Kidney (tissue), 14 donors: ENCODE results near the gene FOXN3. TPM values are rescaled to one million over a fixed set of nuclear protein-coding genes. Genes with fewer than 3 reads are reported as not detected.
A peak's percentile ranks its signal among the peaks of the same experiment; 100 is the strongest.

Experiments
- DNase-seq, 5 donors: peaks; one replicate each; pipeline ENCODE4 v3.0.0-alpha.2; 2013 to 2020
- FAIRE-seq: peaks from 2 replicates; lab custom pipeline; 2012; peaks lifted over from hg19 to GRCh38; lab: Jason Lieb, UNC
- H3K27ac ChIP-seq, 2 donors: one replicate each; pipeline ENCODE4 v1.7.0; 2013; ENCODE audit warnings: low read depth in 2 of 2, low read length in 2 of 2, inconsistent platforms in 1 of 2
- H3K27me3 ChIP-seq: one replicate; pipeline ENCODE4 v1.7.1; 2013; ENCODE audit warnings: low read length, inconsistent platforms; ENCODE audit not compliant: control insufficient read depth, insufficient read depth
- H3K36me3 ChIP-seq, 3 donors: one replicate each; pipeline versions ENCODE4 v1.7.0 to v1.7.1; 2013; ENCODE audit warnings: low read length in 3 of 3, control low read depth in 1 of 3, inconsistent platforms in 1 of 3; ENCODE audit not compliant: insufficient read depth in 3 of 3, control insufficient read depth in 2 of 3
- H3K4me1 ChIP-seq, 3 donors: one replicate each; pipeline versions ENCODE4 v1.7.0 to v1.7.1; 2013; ENCODE audit warnings: low read length in 3 of 3, inconsistent platforms in 1 of 3, low read depth in 1 of 3; ENCODE audit not compliant: control insufficient read depth in 2 of 3, insufficient read depth in 2 of 3
- H3K4me3 ChIP-seq, 3 donors: one replicate each; pipeline versions ENCODE4 v1.7.0 to v1.8.1; 2013; ENCODE audit warnings: low read length in 3 of 3, control low read depth in 1 of 3, inconsistent platforms in 1 of 3
- H3K9ac ChIP-seq, 3 donors: one replicate each; pipeline versions ENCODE4 v1.7.0 to v1.7.1; 2013; ENCODE audit warnings: low read length in 3 of 3, control low read depth in 1 of 3, inconsistent platforms in 1 of 3
- H3K9me3 ChIP-seq, 3 donors: one replicate each; pipeline versions ENCODE4 v1.7.0 to v1.7.1; 2013; ENCODE audit warnings: low read length in 3 of 3, control low read depth in 1 of 3, inconsistent platforms in 1 of 3; ENCODE audit not compliant: control insufficient read depth in 2 of 3, insufficient read depth in 1 of 3
- intact Hi-C: fragments of 100-400 bp; cut with DNase I; formaldehyde crosslinking; loops from one replicate; pipeline ENCODE4 v1.11.1; 2022
- polyA plus RNA-seq: library from polyadenylated mRNA; stranded (reverse); fragments of 350-450 nt; fragmentation: Illumina TruSeq; extraction: RNeasy Lipid Tissue Mini Kit (QIAGEN cat#74804); gene quantifications from one replicate; pipeline ENCODE4 v1.2.3, GENCODE V29; 2014; ENCODE audit warnings: low read depth, low replicate concordance; ENCODE audit not compliant: insufficient read depth
- total RNA-seq: library from RNA; stranded (reverse); fragmentation: NEBNext Ultra II Directional; extraction: Animal tissue kit (Norgen Biotek cat#: 25700); gene quantifications from one replicate; pipeline ENCODE4 v1.2.1, GENCODE V29; 2021
- TF ChIP-seq, protein P1 (sequence below): IDR thresholded peaks from 3 replicates; pipeline ENCODE4 v1.5.1; 2012; ENCODE audit warnings: mild to moderate bottlenecking, moderate library complexity, borderline replicate concordance; ENCODE audit not compliant: insufficient read depth; ENCODE audit errors: extremely low read depth
- donor health status: control.
- donor health status: control.
- donor health status: control.
- donor health status: control.
- donor health status: control.
- donor health status: DM: yes; HTN: yes; CAD: no.
- donor health status: Normal renal cell carcinoma (clear cell type).

The FOXN3 gene
- total and polyA plus RNA-seq, 2 donors from 2014 or later, result 6.4 to 50.1 TPM

DNA sequence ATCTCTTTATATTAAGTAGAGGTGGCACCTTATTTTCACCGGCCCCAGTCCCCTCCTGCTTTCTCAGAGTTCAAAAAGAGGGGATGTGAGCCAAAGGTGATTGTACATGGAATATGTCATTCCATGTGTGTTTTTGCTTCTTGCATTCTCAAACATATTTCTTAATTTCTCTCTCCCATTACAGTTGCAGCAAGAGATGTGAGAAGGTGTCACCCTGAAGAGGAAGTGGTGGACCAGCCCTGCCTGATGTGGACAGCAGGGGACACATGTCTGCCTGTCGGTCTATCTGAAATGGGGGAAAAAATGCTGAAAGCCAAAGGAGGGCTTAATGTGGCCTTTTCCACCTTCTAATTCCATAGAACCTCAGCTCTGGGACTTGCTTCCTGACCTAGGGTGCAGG is 1.9 kb upstream of the FOXN3 start:
- H3K9me3 ChIP-seq, result no peaks in the 10 kb centered on the region
- FAIRE-seq, result no peak
- no peak overlapping the region for H3K9ac ChIP-seq
- H3K27me3 ChIP-seq, result no peaks in the 10 kb centered on the region
- TF ChIP-seq, protein P1, sequence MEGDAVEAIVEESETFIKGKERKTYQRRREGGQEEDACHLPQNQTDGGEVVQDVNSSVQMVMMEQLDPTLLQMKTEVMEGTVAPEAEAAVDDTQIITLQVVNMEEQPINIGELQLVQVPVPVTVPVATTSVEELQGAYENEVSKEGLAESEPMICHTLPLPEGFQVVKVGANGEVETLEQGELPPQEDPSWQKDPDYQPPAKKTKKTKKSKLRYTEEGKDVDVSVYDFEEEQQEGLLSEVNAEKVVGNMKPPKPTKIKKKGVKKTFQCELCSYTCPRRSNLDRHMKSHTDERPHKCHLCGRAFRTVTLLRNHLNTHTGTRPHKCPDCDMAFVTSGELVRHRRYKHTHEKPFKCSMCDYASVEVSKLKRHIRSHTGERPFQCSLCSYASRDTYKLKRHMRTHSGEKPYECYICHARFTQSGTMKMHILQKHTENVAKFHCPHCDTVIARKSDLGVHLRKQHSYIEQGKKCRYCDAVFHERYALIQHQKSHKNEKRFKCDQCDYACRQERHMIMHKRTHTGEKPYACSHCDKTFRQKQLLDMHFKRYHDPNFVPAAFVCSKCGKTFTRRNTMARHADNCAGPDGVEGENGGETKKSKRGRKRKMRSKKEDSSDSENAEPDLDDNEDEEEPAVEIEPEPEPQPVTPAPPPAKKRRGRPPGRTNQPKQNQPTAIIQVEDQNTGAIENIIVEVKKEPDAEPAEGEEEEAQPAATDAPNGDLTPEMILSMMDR, result no peak
- no peak for DNase-seq
- H3K4me3 ChIP-seq, result peak overlapping the region in 1 of 3 donors; percentile 15
- intact Hi-C loops, result no loop called here
- no peaks in the 10 kb centered on the region for H3K36me3 ChIP-seq
- H3K27ac ChIP-seq, result no peak overlapping the region
- peaks cover 0 to 13% (median 10%) of the 10 kb centered on the region in 3 donors for H3K4me1 ChIP-seq

DNA sequence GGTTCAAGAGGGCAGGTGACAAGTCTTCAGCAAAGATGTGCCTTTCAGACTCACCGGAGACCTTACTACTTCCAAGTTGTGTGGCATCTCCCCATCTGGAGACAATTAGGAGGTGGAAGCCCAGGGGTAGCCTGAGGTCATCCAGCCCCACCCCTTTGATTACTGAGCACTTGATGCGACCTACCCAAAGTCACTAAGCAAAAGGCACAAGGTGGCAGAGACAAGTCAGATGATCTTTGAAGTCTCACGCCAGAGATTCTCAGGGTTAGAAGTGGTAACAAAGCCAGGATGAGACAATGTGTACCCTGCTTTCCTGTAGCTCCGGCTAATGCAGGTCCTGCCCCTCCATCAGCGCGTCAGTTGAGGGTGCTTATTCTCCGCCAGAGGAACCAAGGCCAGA is 1.4 kb upstream of the FOXN3 start:
- no peak overlapping the region for H3K27ac ChIP-seq
- H3K4me3 ChIP-seq, result no peak overlapping the region
- H3K27me3 ChIP-seq, result no peaks in the 10 kb centered on the region
- no peak for FAIRE-seq
- TF ChIP-seq, protein P1, result no peak
- H3K4me1 ChIP-seq, result peaks cover 0 to 13% (median 10%) of the 10 kb centered on the region in 3 donors
- H3K9me3 ChIP-seq, result no peaks in the 10 kb centered on the region
- no peak for DNase-seq
- intact Hi-C loops, result no loop called here
- no peak overlapping the region for H3K9ac ChIP-seq
- H3K36me3 ChIP-seq, result no peaks in the 10 kb centered on the region

DNA sequence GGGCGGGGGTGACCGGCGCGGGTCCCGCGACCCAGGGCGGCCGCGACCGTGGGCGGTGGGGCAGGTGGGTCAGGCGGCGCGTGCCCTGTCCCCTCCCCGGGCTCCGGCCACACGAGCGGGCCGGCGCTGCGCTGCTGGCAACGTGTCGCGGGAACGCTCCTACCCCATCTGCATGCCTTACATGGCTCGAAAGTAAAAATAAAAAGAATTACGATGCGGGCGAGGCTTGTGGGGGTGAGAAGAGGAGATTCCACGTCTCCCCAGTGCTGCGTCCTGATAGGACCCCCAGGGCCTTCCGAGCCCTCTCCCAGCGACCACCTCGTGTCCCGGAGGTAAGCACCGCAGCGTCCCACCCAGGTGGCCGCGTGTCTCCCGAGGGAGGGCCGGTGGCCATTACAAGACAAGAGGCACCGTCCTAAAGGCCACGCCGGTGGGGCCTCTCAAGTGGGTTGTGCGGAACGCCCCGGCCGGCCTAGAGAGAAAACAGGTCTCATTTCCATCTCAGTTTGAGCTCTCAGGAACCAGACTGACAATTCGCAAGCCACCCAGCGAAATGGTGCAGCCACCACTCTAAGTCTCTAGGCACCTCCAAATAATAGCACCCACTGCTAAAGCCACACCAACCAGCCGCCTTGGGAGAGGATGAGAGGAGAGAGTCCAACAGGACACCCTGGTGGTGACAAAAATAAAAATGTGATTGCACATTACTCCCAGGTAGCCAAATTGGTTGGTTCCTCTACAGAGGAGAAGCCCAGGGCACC is 612 bp upstream of the FOXN3 start:
- peak overlapping the region; percentile 39 to 86 (median 77) for H3K9ac ChIP-seq
- DNase-seq, result peak; percentile 55 to 87 (median 78)

More for the DNA sequence above, 612 bp upstream of the FOXN3 start:
- no peaks in the 10 kb centered on the region for H3K27me3 ChIP-seq
- intact Hi-C loops, result no loop called here
- FAIRE-seq, result no peak
- no peaks in the 10 kb centered on the region for H3K9me3 ChIP-seq
- no peaks in the 10 kb centered on the region for H3K36me3 ChIP-seq
- peaks cover 0 to 13% (median 10%) of the 10 kb centered on the region in 3 donors for H3K4me1 ChIP-seq
- H3K4me3 ChIP-seq, result peak overlapping the region; percentile 63 to 86 (median 85)
- H3K27ac ChIP-seq, result peak overlapping the region; percentile 71 to 81
- TF ChIP-seq, protein P1, result peak; percentile 44
